Progenitor cell of endocrine pancreas (in vitro differentiated cells): ENCODE data around the gene LAMB4. TPM values are rescaled to one million over a fixed set of nuclear protein-coding genes. Genes with fewer than 3 reads are reported as not detected.

Source experiments
- DNase-seq: peaks from one replicate; pipeline ENCODE4 v3.0.0; 2021; ENCODE audit warnings: low spot score; ENCODE audit not compliant: unreplicated experiment
- H3K27ac Mint-ChIP-seq: 2 replicates; pipeline ENCODE4 v1.8.0; 2021; ENCODE audit warnings: mild to moderate bottlenecking, moderate library complexity, mixed read lengths
- H3K27me3 Mint-ChIP-seq: 2 replicates; pipeline ENCODE4 v1.8.0; 2021; ENCODE audit warnings: mixed read lengths
- H3K36me3 Mint-ChIP-seq: 2 replicates; pipeline ENCODE4 v1.8.0; 2022; ENCODE audit warnings: mixed read lengths; ENCODE audit not compliant: insufficient read depth
- H3K4me1 Mint-ChIP-seq: 2 replicates; pipeline ENCODE4 v1.8.0; 2021; ENCODE audit warnings: low read depth, mixed read lengths
- H3K4me3 Mint-ChIP-seq: 2 replicates; pipeline ENCODE4 v1.8.0; 2021; ENCODE audit warnings: low read depth, mild to moderate bottlenecking, moderate library complexity, mixed read lengths
- H3K9me3 Mint-ChIP-seq: 2 replicates; pipeline ENCODE4 v1.8.0; 2021; ENCODE audit warnings: low read depth, mixed read lengths
- CTCF ChIP-seq: fragments of 200-600 bp; sonication (generic); IDR thresholded peaks from one replicate; pipeline ENCODE4 v1.5.0; 2021; ENCODE audit warnings: antibody characterized with exemption, mild to moderate bottlenecking; ENCODE audit not compliant: unreplicated experiment
- total RNA-seq: library from RNA; stranded (reverse); gene quantifications from 2 replicates; pipeline ENCODE4 v1.2.1, GENCODE V29; 2021

Gene LAMB4
- total RNA-seq, 1 donor from 2014 or later: 0.12 TPM

- Mint-ChIP-seq H3K4me3 (no peak overlapping the region), H3K9me3 (peaks cover 3% of the 10 kb centered on the region), H3K27ac (no peak overlapping the region), H3K4me1 (peaks cover 10% of the 10 kb centered on the region), H3K27me3 (no peaks in the 10 kb centered on the region), H3K36me3 (no peaks in the 10 kb centered on the region)
- TF ChIP-seq CTCF: no peak
- DNase-seq: no peak
Measured at GRCh38 chr7:108045669-108046068, 84.5 kb downstream of the LAMB4 start.

- Mint-ChIP-seq H3K4me3 (no peak overlapping the region), H3K27me3 (no peaks in the 10 kb centered on the region), H3K9me3 (peaks cover 3% of the 10 kb centered on the region), H3K36me3 (no peaks in the 10 kb centered on the region), H3K27ac (no peak overlapping the region), H3K4me1 (peaks cover 10% of the 10 kb centered on the region)
- TF ChIP-seq CTCF: no peak
- DNase-seq: no peak
Measured at GRCh38 chr7:108045154-108045553, 85.0 kb downstream of the LAMB4 start.

GRCh38 chr7:108044345-108044744 is 85.8 kb downstream of the LAMB4 start:
- Mint-ChIP-seq H3K4me1 (peaks cover 12% of the 10 kb centered on the region), H3K27ac (peak overlapping the region; percentile 20), H3K4me3 (no peak overlapping the region), H3K9me3 (peaks cover 3% of the 10 kb centered on the region), H3K27me3 (no peaks in the 10 kb centered on the region), H3K36me3 (no peaks in the 10 kb centered on the region)
- DNase-seq: no peak
- TF ChIP-seq CTCF: no peak

- Mint-ChIP-seq H3K4me1 (peaks cover 30% of the 10 kb centered on the region), H3K27me3 (no peaks in the 10 kb centered on the region), H3K4me3 (no peak overlapping the region), H3K9me3 (no peaks in the 10 kb centered on the region), H3K27ac (no peak overlapping the region), H3K36me3 (no peaks in the 10 kb centered on the region)
- DNase-seq: no peak
- no peak for TF ChIP-seq CTCF
Measured at GRCh38 chr7:108038986-108039385, 91.2 kb downstream of the LAMB4 start.

- no peaks in the 10 kb centered on the region for H3K9me3 Mint-ChIP-seq
- H3K4me1 Mint-ChIP-seq: peaks cover 34% of the 10 kb centered on the region
- H3K27me3 Mint-ChIP-seq: no peaks in the 10 kb centered on the region
- no peaks in the 10 kb centered on the region for H3K36me3 Mint-ChIP-seq
- DNase-seq: no peak
- no peak for TF ChIP-seq CTCF
- H3K4me3 Mint-ChIP-seq: no peak overlapping the region
- H3K27ac Mint-ChIP-seq: peak overlapping the region; percentile 2
Measured at GRCh38 chr7:108037741-108038140, 92.4 kb downstream of the LAMB4 start.
